Mesodermal cell (in vitro differentiated cells): ENCODE data around the gene C14orf132.

Experiments used
- H3K27ac ChIP-seq: 2 replicates; pipeline ENCODE4 v1.7.0; 2013; ENCODE audit warnings: mild to moderate bottlenecking, low read depth, low read length, moderate library complexity; ENCODE audit not compliant: severe bottlenecking
- H3K36me3 ChIP-seq: 2 replicates; pipeline ENCODE4 v1.7.1; 2013; ENCODE audit warnings: mild to moderate bottlenecking, low read length, moderate library complexity; ENCODE audit not compliant: control insufficient read depth, insufficient read depth
- H3K4me1 ChIP-seq: one replicate; pipeline ENCODE4 v1.7.1; 2013; ENCODE audit warnings: mild to moderate bottlenecking, low read length; ENCODE audit not compliant: insufficient read depth, control insufficient read depth, poor library complexity, severe bottlenecking
- H3K4me3 ChIP-seq: 2 replicates; pipeline ENCODE4 v1.7.0; 2013; ENCODE audit warnings: low read length, control low read depth, mild to moderate bottlenecking; ENCODE audit not compliant: insufficient read depth, poor library complexity, severe bottlenecking; ENCODE audit errors: extremely low read depth
- H3K9me3 ChIP-seq: 2 replicates; pipeline ENCODE4 v1.7.1; 2013; ENCODE audit warnings: mild to moderate bottlenecking, low read length, moderate library complexity; ENCODE audit not compliant: control insufficient read depth
- WGBS, 2 experiments: methylation state at CpG; one replicate each; pipeline ENCODE4 v1.1.5; 2013; ENCODE audit warnings: missing lambda C conversion rate in 2 of 2; ENCODE audit not compliant: insufficient coverage in 2 of 2; 5-methylcytosine and 5-hydroxymethylcytosine counted together

The C14orf132 gene

DNA sequence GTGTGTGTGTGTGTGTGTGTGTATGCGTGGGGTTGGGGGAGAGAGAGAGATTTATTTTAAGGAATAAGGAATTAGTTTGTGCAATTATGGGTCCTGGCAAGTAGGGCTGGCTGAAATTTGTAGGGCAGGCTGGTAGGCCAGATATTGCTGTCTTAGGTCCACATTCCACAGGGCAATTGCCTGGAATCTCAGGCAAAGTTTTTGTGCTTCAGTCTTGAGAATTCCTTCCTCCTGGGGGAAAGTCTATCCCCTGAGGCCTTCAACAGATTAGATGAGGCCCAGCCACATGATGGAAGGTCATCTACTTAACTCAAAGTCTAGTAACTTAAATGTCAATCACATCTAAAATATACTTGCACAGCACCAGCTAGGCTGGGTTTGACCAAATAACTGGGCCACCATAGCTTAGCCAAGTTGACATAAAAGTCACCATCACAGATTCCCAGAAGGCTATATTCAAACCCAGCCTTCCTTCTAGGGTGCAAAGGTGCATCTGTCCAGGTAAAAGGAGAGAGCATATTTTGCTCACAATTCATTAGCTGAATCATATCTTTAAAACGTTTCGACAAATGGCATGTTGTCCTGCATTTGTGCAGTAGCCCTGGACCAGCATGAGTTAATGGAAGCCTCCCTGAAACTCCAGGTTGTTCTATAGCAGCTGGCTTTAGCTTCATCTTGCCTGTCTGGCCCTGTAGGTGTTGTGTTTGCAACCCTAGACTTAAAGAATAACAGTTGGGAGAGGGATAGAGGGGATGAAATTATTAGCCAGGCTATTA lies 63.1 kb downstream of the C14orf132 start:
- Histone ChIP-seq H3K9me3 (no peaks in the 10 kb centered on the region), H3K36me3 (no peaks in the 10 kb centered on the region), H3K4me3 (no peak overlapping the region), H3K27ac (no peak overlapping the region), H3K4me1 (no peaks in the 10 kb centered on the region)
- 56 to 80% methylated on average over 1 to 2 of the region's 3 CpGs for WGBS, 2 experiments

DNA sequence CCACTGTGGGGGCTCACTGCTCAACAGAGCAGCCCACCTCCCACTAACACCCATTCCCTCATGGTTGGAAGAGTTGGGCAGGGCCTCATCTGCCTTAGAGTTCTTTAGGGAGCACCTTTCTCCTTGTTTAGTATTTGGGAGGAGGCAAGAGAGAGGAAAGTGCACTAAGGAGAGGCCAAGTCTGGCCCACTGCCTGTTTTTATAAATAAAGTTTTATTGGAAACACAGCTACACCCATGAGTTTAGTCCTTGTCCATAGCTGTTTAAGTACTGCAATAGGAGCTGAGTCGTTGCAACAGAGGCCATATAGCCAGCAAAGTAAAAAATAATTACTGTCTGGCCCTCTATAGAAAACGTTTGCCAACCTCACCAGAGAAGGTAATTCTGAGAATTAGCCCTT lies 63.9 kb downstream of the C14orf132 start:
- no peaks in the 10 kb centered on the region for H3K4me1 ChIP-seq
- 70 to 79% methylated on average over 2 of the region's 2 CpGs for WGBS, 2 experiments
- no peaks in the 10 kb centered on the region for H3K36me3 ChIP-seq

DNA sequence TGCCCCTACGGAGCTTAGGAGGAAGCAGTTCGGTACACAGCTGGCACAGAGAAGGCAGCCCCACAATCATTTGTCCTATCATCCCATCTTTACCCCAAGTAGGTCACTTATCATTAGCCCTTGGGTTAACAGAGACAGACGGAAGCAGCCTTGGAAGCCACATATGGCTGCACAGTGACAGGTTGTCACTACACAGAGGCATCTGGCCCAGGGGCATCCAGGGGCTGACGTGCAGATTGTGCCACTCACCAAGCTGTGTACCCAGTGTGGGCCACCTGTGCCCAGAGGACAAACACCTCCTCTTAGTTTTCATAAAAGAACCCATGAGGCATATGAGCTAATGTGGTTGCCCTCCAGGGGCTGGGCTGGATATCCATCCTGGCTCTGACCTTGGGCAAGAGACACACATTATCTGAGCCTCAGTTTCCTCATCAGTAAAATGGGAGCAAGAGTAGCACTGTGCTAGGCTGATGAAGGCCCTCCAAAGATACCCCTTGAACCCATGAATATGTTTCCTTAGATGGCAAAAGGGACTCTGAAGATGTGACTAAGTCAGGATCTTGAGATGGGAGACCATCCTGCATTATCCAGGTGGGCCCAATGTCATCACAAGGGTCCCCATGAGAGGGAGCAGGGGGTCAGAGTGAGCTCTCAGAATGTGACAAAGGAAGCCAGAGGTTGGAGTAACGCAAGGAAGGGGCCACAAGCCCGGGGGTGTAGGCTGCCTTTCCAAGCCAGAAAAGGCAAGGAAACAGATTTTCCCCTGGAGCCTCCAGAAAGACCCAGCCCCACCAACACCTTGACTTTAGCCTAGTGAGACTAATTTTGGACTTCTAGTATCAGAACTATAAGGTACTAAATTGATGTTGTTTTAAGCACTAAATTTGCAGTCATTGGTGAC lies 64.6 kb downstream of the C14orf132 start:
- Histone ChIP-seq H3K36me3 (no peaks in the 10 kb centered on the region), H3K4me3 (no peak overlapping the region), H3K4me1 (no peaks in the 10 kb centered on the region), H3K27ac (no peak overlapping the region), H3K9me3 (no peaks in the 10 kb centered on the region)
- 91 to 99% methylated on average over 4 to 5 of the region's 6 CpGs for WGBS, 2 experiments

More for the DNA sequence above, 63.9 kb downstream of the C14orf132 start:
- H3K4me3 ChIP-seq = no peak overlapping the region
- no peaks in the 10 kb centered on the region for H3K9me3 ChIP-seq
- no peak overlapping the region for H3K27ac ChIP-seq

DNA sequence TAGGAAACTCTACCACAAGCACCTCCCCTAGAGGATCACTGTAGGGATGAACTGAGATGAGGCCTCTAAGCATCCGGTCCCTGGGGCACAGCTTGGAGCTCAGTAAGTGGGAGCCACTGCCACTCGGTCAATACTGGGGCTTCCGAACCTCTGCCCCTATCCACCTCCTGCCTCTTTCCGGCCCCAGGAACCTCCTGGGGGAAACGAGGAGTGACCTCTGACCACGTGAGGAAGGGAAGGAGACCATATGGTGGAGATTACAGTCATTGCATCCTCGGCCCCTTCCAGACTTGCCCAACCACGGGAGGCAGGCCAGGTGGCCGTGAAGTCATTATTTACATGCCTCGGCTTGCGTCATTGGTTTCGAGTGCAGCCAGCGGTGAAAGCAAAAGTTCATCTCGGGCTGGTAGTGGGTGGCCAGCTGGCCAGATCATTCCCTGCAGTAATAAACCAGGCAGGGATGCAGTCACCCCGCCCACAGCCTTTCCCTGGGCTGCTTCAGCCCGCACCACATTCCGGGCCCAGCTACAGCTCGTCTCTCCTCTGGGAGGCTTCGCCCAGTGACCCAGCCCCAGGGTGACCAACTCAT lies 65.4 kb downstream of the C14orf132 start:
- Histone ChIP-seq H3K4me1 (no peaks in the 10 kb centered on the region), H3K4me3 (no peak overlapping the region), H3K36me3 (no peaks in the 10 kb centered on the region), H3K27ac (no peak overlapping the region), H3K9me3 (no peaks in the 10 kb centered on the region)
- whole genome bisulfite sequencing, 2 experiments = 91 to 95% methylated on average over 19 of the region's 19 CpGs

DNA sequence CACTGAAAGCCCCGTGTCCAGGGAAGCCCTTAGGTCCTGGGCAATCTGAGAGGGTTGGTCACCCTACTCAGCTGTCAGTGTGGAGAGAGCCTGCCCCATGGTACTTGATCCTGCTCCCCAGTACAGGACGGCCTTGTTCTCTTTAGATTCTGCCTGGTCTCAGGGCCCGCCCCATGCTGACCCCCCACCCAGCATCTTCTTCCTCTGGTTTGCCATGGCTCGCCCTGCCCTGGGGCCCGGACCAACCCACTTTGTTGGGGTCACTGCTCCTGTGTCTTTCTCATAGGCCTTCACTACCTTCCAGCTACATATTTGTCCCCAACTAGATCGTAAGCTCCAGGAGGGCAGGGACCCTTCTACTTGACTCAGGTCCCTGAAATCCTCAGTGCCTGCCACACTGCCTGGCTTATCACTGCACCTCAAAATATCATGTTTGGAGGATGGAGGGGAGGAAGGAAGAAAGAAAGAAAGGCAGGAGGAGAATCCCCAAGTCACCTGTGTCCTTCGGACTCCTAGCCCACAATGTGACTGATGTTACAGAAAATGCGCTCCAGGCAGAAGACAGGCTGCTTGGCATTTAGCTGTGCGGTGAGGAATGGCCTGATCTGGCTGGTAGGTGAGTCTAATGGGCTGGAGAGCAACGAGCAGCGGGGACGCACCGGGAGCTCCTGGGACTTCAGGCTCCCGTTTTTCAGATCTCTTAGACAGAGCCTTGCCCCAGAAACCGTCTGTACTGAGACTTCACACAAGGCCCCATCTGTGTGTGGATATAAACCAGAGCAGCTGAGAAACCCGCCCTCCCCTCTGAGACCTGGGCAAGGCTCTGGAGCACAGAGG lies 66.1 kb downstream of the C14orf132 start:
- WGBS, 2 experiments = 91 to 93% methylated on average over 13 to 15 of the region's 16 CpGs
- Histone ChIP-seq H3K9me3 (no peaks in the 10 kb centered on the region), H3K36me3 (no peaks in the 10 kb centered on the region), H3K27ac (no peak overlapping the region), H3K4me1 (no peaks in the 10 kb centered on the region), H3K4me3 (no peak overlapping the region)

DNA sequence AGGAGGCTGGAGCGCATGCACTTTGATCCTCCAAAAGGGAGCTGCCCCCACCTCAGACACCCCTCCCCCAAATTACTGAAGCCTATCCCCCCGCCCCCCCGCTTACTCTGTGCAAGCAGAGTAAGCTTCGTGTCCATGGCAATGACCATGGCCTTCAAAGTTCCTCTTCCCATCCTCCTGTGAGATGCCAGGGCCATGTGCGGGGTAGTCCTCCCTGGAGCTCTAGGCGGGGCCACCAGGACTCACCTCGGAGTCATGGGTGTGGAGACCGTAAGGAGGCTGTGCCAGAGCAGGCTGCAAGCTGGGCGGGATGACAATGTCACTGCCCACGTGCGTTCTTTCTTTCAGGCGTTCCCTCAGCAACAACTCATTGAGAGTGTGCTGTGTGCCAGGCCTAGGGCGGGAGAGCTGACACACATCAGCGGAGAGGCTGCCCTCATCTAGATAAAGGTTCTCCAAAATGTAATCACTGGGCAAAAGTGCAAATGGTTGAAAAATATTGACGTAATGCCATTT lies 66.8 kb downstream of the C14orf132 start:
- Histone ChIP-seq H3K9me3 (no peaks in the 10 kb centered on the region), H3K27ac (no peak overlapping the region), H3K36me3 (no peaks in the 10 kb centered on the region), H3K4me1 (no peaks in the 10 kb centered on the region), H3K4me3 (no peak overlapping the region)
- WGBS, 2 experiments = 87 to 97% methylated on average over 11 to 14 of the region's 15 CpGs

DNA sequence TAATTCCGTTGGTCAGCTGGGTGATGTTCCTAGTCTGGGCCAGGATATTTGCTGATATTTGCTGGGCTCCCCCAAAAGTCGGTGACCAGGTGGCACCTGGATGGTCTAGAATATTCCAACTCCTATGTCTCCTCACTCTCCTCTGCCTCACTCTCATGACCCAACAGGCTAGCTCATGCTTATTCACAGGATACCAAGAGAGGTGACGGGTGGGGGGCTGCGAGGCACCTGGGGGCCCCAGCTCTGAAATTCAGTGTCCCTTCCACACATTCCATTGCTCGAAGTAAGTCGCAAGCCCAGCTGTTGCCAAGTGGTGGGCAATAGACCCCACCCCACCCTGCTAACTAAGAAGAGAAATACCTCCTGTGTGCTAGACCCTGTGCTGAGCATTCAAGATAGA lies 67.7 kb downstream of the C14orf132 start:
- Histone ChIP-seq H3K4me3 (no peak overlapping the region), H3K36me3 (no peaks in the 10 kb centered on the region), H3K4me1 (no peaks in the 10 kb centered on the region), H3K27ac (no peak overlapping the region), H3K9me3 (no peaks in the 10 kb centered on the region)
- 92 to 100% methylated on average over 2 to 6 of the region's 6 CpGs for WGBS, 2 experiments

DNA sequence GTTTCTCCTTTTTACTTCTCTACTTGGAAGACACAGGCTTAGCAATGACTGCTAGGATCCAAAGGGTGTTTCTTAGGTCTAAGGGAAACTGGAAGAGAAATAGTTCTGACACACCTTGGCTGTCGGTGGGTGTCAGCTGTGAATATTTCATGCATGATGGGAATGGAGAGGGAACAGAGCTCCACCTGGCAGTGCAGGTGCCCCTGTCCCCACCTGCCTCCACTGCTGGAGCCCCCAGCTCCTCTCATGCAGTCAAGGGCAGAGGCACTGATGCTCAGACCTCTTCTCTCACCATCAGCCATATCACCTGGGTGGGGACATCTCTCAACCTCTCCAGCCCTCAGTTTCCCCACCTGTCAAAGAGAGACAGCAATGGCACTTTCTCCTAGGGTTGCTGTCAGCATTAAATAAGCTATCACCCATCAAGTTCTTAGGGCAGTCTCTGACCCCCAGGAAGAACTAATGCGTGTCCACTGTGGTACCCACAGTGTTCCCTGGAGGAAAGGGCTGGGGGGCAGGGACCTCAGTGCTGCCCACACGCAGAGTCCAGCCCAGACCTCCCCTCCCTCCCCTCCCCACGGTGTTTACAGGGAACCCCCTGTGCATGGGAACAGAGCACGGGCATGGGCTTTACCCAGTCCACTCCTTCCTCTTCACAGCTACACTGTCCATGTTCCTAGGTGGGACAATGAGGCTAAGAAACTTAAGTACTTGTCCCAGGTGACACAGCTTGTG lies 69.1 kb downstream of the C14orf132 start:
- H3K4me3 ChIP-seq = no peak overlapping the region
- peaks cover 11% of the 10 kb centered on the region for H3K9me3 ChIP-seq
- H3K27ac ChIP-seq = no peak overlapping the region
- no peaks in the 10 kb centered on the region for H3K36me3 ChIP-seq
- 86 to 100% methylated on average over 1 to 2 of the region's 5 CpGs for WGBS, 2 experiments
- H3K4me1 ChIP-seq = no peaks in the 10 kb centered on the region

DNA sequence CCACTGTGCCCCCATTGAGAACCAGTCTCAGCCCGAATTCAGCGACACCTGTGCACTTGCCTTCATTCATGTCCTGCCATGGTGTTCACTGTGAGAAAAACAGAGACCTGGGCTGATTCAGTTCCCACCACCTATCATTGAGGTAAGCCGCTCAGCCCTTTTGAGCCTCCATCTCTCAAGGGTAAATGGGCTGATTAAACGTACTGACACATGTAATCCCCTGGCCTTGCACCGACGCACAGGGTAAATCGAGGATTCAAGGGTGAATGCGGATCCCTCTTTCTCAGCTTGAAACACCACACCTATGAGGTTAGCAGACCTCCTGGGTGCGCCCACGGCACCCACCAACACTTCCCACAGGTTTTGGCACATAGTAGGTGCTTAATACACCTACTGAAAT lies 69.7 kb downstream of the C14orf132 start:
- H3K4me3 ChIP-seq = no peak overlapping the region
- H3K4me1 ChIP-seq = no peaks in the 10 kb centered on the region
- H3K9me3 ChIP-seq = peaks cover 17% of the 10 kb centered on the region
- WGBS, 2 experiments = 93 to 98% methylated on average over 8 to 10 of the region's 10 CpGs
- no peaks in the 10 kb centered on the region for H3K36me3 ChIP-seq
- no peak overlapping the region for H3K27ac ChIP-seq
